Smooth muscle cell (in vitro differentiated cells): Measurements from ENCODE around the gene KRTAP5-2. TPM values are rescaled to one million over a fixed set of nuclear protein-coding genes. Genes with fewer than 3 reads are reported as not detected.

ENCODE experiments used
- DNase-seq: peaks from one replicate; lab custom pipeline; 2025; ENCODE audit not compliant: unreplicated experiment; lab: John Stamatoyannopoulos, UW
- H2AFZ ChIP-seq: fragments of 200-600 bp; sonication (generic); 2 replicates; pipeline ENCODE4 v1.6.0; 2016; ENCODE audit warnings: antibody characterized with exemption, low read depth, mild to moderate bottlenecking
- H3F3A ChIP-seq: fragments of 200-600 bp; sonication (generic); 2 replicates; pipeline ENCODE4 v1.6.0; 2017; ENCODE audit warnings: antibody characterized with exemption, low read depth
- H3K27ac ChIP-seq: fragments of 200-600 bp; sonication (generic); 2 replicates; pipeline ENCODE4 v1.5.1; 2016; ENCODE audit warnings: low read depth, mild to moderate bottlenecking
- H3K27me3 ChIP-seq: fragments of 200-600 bp; sonication (generic); 2 replicates; pipeline ENCODE4 v1.6.1; 2016; ENCODE audit warnings: low read depth, mild to moderate bottlenecking
- H3K36me3 ChIP-seq: fragments of 200-600 bp; sonication (generic); 2 replicates; pipeline ENCODE4 v1.5.1; 2016; ENCODE audit warnings: low read depth
- H3K4me1 ChIP-seq: fragments of 200-600 bp; sonication (generic); 2 replicates; pipeline ENCODE4 v1.5.1; 2016; ENCODE audit warnings: low read depth
- H3K4me2 ChIP-seq: fragments of 200-600 bp; sonication (generic); 2 replicates; pipeline ENCODE4 v1.6.0; 2016; ENCODE audit warnings: mild to moderate bottlenecking
- H3K4me3 ChIP-seq: fragments of 200-600 bp; sonication (generic); 2 replicates; pipeline ENCODE4 v1.5.1; 2016; ENCODE audit warnings: mild to moderate bottlenecking
- H3K79me2 ChIP-seq: fragments of 200-600 bp; sonication (generic); 2 replicates; pipeline ENCODE4 v1.6.0; 2016; ENCODE audit warnings: low read depth, mild to moderate bottlenecking
- H3K9ac ChIP-seq: fragments of 200-600 bp; sonication (generic); 2 replicates; pipeline ENCODE4 v1.6.0; 2016; ENCODE audit warnings: low read depth
- H3K9me3 ChIP-seq: fragments of 200-600 bp; sonication (generic); replicated peaks from 2 replicates; pipeline ENCODE4 v1.5.1; 2016; ENCODE audit warnings: low read depth
- H4K20me1 ChIP-seq: fragments of 200-600 bp; sonication (generic); 2 replicates; pipeline ENCODE4 v1.6.0; 2016; ENCODE audit warnings: low read depth
- WGBS: methylation state at CpG from one replicate; pipeline ENCODE4 v1.1.7; 2016; ENCODE audit warnings: low lambda C conversion rate; 5-methylcytosine and 5-hydroxymethylcytosine counted together
- polyA plus RNA-seq: library from polyadenylated mRNA; unstranded; fragments of >200 nt; fragmentation: Nextera tagmentation; extraction: Ambion mirVana; gene quantifications from 2 replicates; pipeline ENCODE4 v1.2.1, GENCODE V29; 2016
- total RNA-seq: library from RNA; depleted of rRNA; stranded (reverse); fragments of >200 nt; gene quantifications from 2 replicates; pipeline ENCODE4 v1.2.3, GENCODE V29; 2014
- TF ChIP-seq, protein P1 (sequence below): fragments of 200-600 bp; sonication (generic); IDR thresholded peaks from 2 replicates; pipeline ENCODE4 v1.5.1; 2017; ENCODE audit warnings: borderline replicate concordance, mild to moderate bottlenecking, antibody characterized with exemption; ENCODE audit not compliant: insufficient read depth, poor library complexity, severe bottlenecking

The KRTAP5-2 gene
- total and polyA plus RNA-seq, 2 experiments from 2014 or later, result 0.14 TPM; not detected in 1

DNA sequence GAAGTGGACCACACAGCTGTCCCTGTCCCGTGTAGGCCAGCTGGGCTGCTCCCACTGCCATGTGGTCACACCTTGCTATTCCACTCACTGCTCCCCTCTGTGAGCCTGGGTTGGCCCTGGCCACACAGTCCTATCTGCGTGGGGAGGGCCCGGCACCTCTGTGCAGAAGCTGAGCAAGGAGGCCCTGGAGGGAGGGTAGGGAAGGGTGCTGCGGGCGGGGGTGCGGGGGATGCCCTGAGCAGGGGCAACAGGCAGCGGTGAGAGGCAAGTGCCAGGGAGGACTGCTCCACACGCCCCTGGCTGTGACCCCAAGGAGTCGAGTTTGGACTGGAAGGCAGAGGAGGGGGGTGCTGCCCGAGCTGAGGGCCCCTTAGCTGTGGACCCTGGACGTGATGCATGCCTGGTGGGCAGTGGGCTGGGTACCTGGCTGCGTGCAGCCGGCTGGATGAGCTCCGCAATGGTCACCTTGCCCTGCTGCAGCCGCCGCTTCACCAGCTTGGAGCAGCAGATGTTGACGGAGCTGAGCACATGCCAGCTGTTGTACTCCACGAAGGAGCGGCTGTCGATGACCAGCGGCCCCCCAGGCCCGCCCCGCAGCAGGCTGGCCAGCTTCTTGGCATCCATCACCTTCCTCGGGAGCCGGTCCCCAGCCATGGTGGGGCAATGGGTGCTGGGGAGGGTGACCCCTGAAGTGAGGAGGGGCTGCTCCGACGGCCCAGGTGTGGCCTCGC is 32.8 kb downstream of the KRTAP5-2 start:
- no peak for DNase-seq
- no peaks in the 10 kb centered on the region for H3F3A ChIP-seq
- peaks cover 100% of the 10 kb centered on the region for H4K20me1 ChIP-seq
- H3K4me2 ChIP-seq, result no peak overlapping the region
- TF ChIP-seq, protein P1, sequence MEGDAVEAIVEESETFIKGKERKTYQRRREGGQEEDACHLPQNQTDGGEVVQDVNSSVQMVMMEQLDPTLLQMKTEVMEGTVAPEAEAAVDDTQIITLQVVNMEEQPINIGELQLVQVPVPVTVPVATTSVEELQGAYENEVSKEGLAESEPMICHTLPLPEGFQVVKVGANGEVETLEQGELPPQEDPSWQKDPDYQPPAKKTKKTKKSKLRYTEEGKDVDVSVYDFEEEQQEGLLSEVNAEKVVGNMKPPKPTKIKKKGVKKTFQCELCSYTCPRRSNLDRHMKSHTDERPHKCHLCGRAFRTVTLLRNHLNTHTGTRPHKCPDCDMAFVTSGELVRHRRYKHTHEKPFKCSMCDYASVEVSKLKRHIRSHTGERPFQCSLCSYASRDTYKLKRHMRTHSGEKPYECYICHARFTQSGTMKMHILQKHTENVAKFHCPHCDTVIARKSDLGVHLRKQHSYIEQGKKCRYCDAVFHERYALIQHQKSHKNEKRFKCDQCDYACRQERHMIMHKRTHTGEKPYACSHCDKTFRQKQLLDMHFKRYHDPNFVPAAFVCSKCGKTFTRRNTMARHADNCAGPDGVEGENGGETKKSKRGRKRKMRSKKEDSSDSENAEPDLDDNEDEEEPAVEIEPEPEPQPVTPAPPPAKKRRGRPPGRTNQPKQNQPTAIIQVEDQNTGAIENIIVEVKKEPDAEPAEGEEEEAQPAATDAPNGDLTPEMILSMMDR, result no peak
- no peak overlapping the region for H2AFZ ChIP-seq
- H3K4me3 ChIP-seq, result no peak overlapping the region
- H3K79me2 ChIP-seq, result no peaks in the 10 kb centered on the region
- no peaks in the 10 kb centered on the region for H3K36me3 ChIP-seq
- WGBS, result 92% methylated on average over 27 of the region's 28 CpGs
- H3K27ac ChIP-seq, result no peak overlapping the region
- H3K9ac ChIP-seq, result no peak overlapping the region
- no peaks in the 10 kb centered on the region for H3K4me1 ChIP-seq
- no peaks in the 10 kb centered on the region for H3K9me3 ChIP-seq
- H3K27me3 ChIP-seq, result no peaks in the 10 kb centered on the region

DNA sequence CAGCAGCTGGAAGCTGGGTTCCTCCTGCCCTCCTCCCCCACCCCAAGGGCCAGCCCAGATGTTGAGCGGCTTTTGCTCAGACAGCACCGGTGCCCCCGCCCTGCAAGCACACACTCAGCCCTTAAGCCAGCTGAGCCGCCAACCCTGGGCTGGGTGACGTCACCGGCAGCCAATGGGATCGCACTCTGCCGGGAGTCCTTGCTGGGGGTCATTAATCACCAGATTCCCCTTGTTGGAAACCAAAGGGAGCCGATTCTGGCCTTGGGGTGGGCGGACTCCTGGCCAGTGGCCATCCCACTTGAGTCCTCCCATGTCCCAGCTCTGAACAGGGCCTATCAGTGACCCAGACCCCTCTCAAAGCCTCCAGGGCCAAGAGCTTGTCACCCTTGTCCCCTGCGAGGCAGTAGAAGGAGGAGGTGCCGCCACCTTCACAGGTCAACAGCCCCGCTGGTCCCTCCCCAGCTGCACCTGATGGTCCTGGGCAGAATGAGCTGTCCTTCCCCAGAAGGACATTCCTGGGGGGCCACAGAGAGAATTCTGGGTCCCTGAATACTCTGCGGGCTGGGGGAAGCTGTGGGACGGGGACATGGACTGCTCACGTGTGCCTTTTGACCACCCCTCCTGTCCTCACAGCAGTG is 33.4 kb downstream of the KRTAP5-2 start:
- H3K9me3 ChIP-seq, result no peaks in the 10 kb centered on the region
- peak overlapping the region; percentile 38 for H3K4me2 ChIP-seq
- no peaks in the 10 kb centered on the region for H3K27me3 ChIP-seq
- no peak overlapping the region for H2AFZ ChIP-seq
- TF ChIP-seq, protein P1, result no peak
- H3K4me3 ChIP-seq, result no peak overlapping the region
- H4K20me1 ChIP-seq, result peaks cover 100% of the 10 kb centered on the region
- 39% methylated on average over 16 of the region's 16 CpGs for WGBS
- no peak overlapping the region for H3K27ac ChIP-seq
- no peak overlapping the region for H3K9ac ChIP-seq
- no peaks in the 10 kb centered on the region for H3K36me3 ChIP-seq
- H3K4me1 ChIP-seq, result no peaks in the 10 kb centered on the region
- no peaks in the 10 kb centered on the region for H3K79me2 ChIP-seq
- H3F3A ChIP-seq, result no peaks in the 10 kb centered on the region
- peak; percentile 41 for DNase-seq

DNA sequence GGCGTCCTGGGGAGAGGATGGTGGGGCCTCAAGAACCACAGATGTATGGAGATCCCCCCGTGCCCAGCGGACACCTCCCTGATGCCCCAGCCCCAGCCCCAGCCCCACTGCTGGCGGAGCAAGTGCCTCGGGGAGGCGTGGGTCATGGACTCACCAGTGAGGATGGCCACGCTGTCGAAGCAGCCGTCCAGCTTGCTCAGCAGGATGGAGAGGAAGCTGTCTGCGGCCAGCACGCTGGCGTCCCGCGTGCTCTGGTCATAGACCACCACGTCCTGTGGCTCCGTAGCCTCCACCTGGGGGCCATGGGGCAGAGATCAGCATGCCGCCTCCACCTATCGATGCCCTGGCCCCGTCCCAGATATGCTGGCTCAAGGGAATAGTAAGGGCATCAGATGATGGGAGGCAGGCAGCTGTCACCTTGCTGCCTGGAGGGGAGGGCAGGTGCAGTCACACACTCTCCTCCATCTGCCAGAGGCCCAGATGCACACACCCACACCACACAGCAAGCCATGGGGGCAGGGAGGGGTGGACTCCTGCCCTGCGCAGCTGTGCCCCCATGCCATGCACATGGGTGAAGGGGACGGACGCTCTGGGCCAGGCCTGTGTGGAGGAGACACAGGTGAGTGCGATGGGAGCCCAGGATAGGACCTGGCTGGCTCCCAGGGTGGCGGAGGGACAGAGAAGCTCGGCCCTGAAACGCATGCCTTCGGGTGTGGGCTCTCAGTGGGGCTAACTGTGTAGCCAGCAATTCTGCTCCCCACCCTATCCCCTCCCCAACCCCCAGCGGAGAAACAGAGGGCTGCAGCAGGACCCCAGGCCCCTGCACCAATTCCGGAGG is 34.2 kb downstream of the KRTAP5-2 start:
- 85% methylated on average over 27 of the region's 29 CpGs for WGBS
- H3K9ac ChIP-seq, result no peak overlapping the region

More for the DNA sequence above, 34.2 kb downstream of the KRTAP5-2 start:
- TF ChIP-seq, protein P1, result no peak
- Histone ChIP-seq H4K20me1 (peaks cover 100% of the 10 kb centered on the region), H3K36me3 (no peaks in the 10 kb centered on the region), H3K27ac (no peak overlapping the region), H3K4me3 (no peak overlapping the region), H3K4me1 (peaks cover 4% of the 10 kb centered on the region), H3F3A (no peaks in the 10 kb centered on the region), H3K27me3 (no peaks in the 10 kb centered on the region), H3K4me2 (no peak overlapping the region), H3K9me3 (no peaks in the 10 kb centered on the region), H3K79me2 (no peaks in the 10 kb centered on the region), H2AFZ (no peak overlapping the region)
- no peak for DNase-seq
